Gastrocnemius medialis (tissue), 4 donors: ENCODE data around the gene WASL. TPM values are rescaled to one million over a fixed set of nuclear protein-coding genes. Genes with fewer than 3 reads are reported as not detected.

Experiments
- ATAC-seq, 2 donors: fragments of 150-250 bp; one replicate each; pipeline ENCODE4 v1.9.1; 2016
- DNase-seq, 2 donors: peaks; one replicate each; pipeline ENCODE4 v3.0.0-alpha.2; 2019
- H3K27ac ChIP-seq, 4 donors: fragments of 200-600 bp; sonication (generic); 1 replicate in 1 of 4; 2 replicates in 3 of 4; pipeline ENCODE4 v1.5.1; 2016 to 2018; ENCODE audit warnings: mild to moderate bottlenecking in 2 of 4, moderate library complexity in 1 of 4
- H3K27me3 ChIP-seq, 3 donors: fragments of 200-600 bp; sonication (generic) in 2 of 3; 1 replicate in 1 of 3; 2 replicates in 2 of 3; pipeline versions ENCODE4 v1.5.1 to v1.6.0; 2016 to 2019; ENCODE audit warnings: mild to moderate bottlenecking in 1 of 3, moderate library complexity in 1 of 3
- H3K36me3 ChIP-seq, 2 donors: fragments of 200-600 bp; sonication (generic) in 1 of 2; one replicate each; pipeline ENCODE4 v1.5.1; 2017 to 2018
- H3K4me1 ChIP-seq, 2 donors: fragments of 200-600 bp; sonication (generic) in 1 of 2; one replicate each; pipeline ENCODE4 v1.5.1; 2016 to 2017; ENCODE audit warnings: mild to moderate bottlenecking in 2 of 2
- H3K4me3 ChIP-seq, 4 donors: fragments of 200-600 bp; sonication (generic) in 3 of 4; 1 replicate in 1 of 4; 2 replicates in 3 of 4; pipeline ENCODE4 v1.5.1; 2016 to 2019; ENCODE audit warnings: mild to moderate bottlenecking in 2 of 4
- H3K9me3 ChIP-seq, 3 donors: fragments of 200-600 bp; sonication (generic) in 2 of 3; 1 replicate in 1 of 3; 2 replicates in 2 of 3; pipeline ENCODE4 v1.5.1; 2016 to 2019
- CTCF ChIP-seq, 5 experiments: fragments of 450-650 bp in 3 of 5; fragments of 200-600 bp in 2 of 5; sonication (generic) in 2 of 5; IDR thresholded peaks in 4 of 5; conservative IDR thresholded peaks in 1 of 5; 1 replicate in 4 of 5; 2 replicates in 1 of 5; pipeline ENCODE4 v1.5.1; 2016 to 2019; ENCODE audit warnings: antibody characterized with exemption in 5 of 5, mild to moderate bottlenecking in 3 of 5, moderate library complexity in 3 of 5
- POLR2A ChIP-seq, 2 donors: fragments of 450-650 bp; IDR thresholded peaks; one replicate each; pipeline ENCODE4 v1.6.1; 2017; ENCODE audit warnings: antibody characterized with exemption in 2 of 2, mild to moderate bottlenecking in 2 of 2, moderate library complexity in 2 of 2
- in situ Hi-C, 4 donors: fragments of 200-750 bp; cut with MboI; loops; one replicate each; pipeline versions ENCODE4 v1.15.0 to v1.8.0; 2017; ENCODE audit warnings: low sequenced_read_pairs in 4 of 4
- intact Hi-C: fragments of 100-400 bp; cut with DNase I; formaldehyde crosslinking; loops from one replicate; pipeline ENCODE4 v1.15.1; 2023; ENCODE audit warnings: low total_unique reads
- total RNA-seq, 4 donors: library from RNA; depleted of rRNA; stranded (reverse); fragments of >200 nt; gene quantifications; one replicate each; pipeline versions ENCODE4 v1.1.0 to v1.2.3, GENCODE V29; 2016

WASL gene
- total RNA-seq, 4 donors from 2014 or later: 29.0 to 40.4 (median 33.0) TPM

- ATAC-seq (no peak), DNase-seq (no peak)
- intact Hi-C loops: no loop called here
- in situ Hi-C loops: no loop called here
- H3K4me1 ChIP-seq: peaks cover 49 to 50% of the 10 kb centered on the region in 2 donors
- H3K4me3 ChIP-seq: no peak overlapping the region
- no peaks in the 10 kb centered on the region for H3K36me3 ChIP-seq
- H3K9me3 ChIP-seq: no peaks in the 10 kb centered on the region
- H3K27ac ChIP-seq: no peak overlapping the region
- H3K27me3 ChIP-seq: no peaks in the 10 kb centered on the region
- TF ChIP-seq CTCF (IDR thresholded peaks at IDR 0.05 in 4 of 5, conservative IDR thresholded peaks at IDR 0.05 in 1 of 5) (no peak), POLR2A (IDR thresholded peaks at IDR 0.05) (no peak)
Measured at GRCh38 chr7:123718773-123719172, 30.0 kb downstream of the WASL start.

DNA sequence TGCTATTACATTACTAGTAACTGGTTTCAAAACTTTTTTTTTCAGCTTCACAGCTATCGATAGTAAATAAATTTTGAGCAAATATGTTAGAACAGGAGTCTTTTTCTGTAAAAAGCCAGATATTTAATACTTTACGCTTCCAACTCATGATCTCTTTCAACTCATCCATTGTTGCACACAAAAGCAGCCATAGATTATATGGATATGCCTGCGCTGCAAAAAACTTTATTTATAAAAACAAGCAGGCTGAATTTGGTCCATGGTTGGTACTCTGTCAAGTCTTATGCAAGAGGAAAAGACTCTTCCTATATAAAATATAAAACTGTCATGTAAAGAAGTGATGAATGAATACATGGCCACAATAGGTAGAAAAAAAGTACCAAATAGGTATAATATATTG is 31.1 kb downstream of the WASL start:
- no peak for DNase-seq
- Histone ChIP-seq H3K27ac (no peak overlapping the region), H3K36me3 (no peaks in the 10 kb centered on the region), H3K27me3 (no peaks in the 10 kb centered on the region), H3K4me1 (peaks cover 38 to 39% of the 10 kb centered on the region in 2 donors), H3K9me3 (no peaks in the 10 kb centered on the region), H3K4me3 (no peak overlapping the region)
- no peak for TF ChIP-seq CTCF (IDR thresholded peaks at IDR 0.05 in 4 of 5, conservative IDR thresholded peaks at IDR 0.05 in 1 of 5)
- TF ChIP-seq POLR2A (IDR thresholded peaks at IDR 0.05): no peak
- intact Hi-C loops: no loop called here
- ATAC-seq: no peak
- in situ Hi-C loops: no loop called here

GRCh38 chr7:123716877-123717276 is 31.9 kb downstream of the WASL start:
- H3K4me1 ChIP-seq: peaks cover 40 to 43% of the 10 kb centered on the region in 2 donors
- in situ Hi-C loops: no loop called here

GRCh38 chr7:123715799-123716198 is 33.0 kb downstream of the WASL start:
- Histone ChIP-seq H3K4me3 (no peak overlapping the region), H3K27me3 (no peaks in the 10 kb centered on the region), H3K9me3 (no peaks in the 10 kb centered on the region), H3K27ac (no peak overlapping the region), H3K36me3 (no peaks in the 10 kb centered on the region), H3K4me1 (peaks cover 33 to 45% of the 10 kb centered on the region in 2 donors)
- intact Hi-C loops (no loop called here), in situ Hi-C loops (no loop called here)
- TF ChIP-seq CTCF (IDR thresholded peaks at IDR 0.05 in 4 of 5, conservative IDR thresholded peaks at IDR 0.05 in 1 of 5): no peak
- no peak for TF ChIP-seq POLR2A (IDR thresholded peaks at IDR 0.05)
- ATAC-seq: no peak
- DNase-seq: no peak

More at GRCh38 chr7:123716877-123717276, 31.9 kb downstream of the WASL start:
- TF ChIP-seq CTCF (IDR thresholded peaks at IDR 0.05 in 4 of 5, conservative IDR thresholded peaks at IDR 0.05 in 1 of 5) (no peak), POLR2A (IDR thresholded peaks at IDR 0.05) (no peak)
- H3K36me3 ChIP-seq: no peaks in the 10 kb centered on the region
- H3K4me3 ChIP-seq: no peak overlapping the region
- no peak overlapping the region for H3K27ac ChIP-seq
- H3K27me3 ChIP-seq: no peaks in the 10 kb centered on the region
- DNase-seq (no peak), ATAC-seq (no peak)
- intact Hi-C loops: no loop called here
- no peaks in the 10 kb centered on the region for H3K9me3 ChIP-seq

DNA sequence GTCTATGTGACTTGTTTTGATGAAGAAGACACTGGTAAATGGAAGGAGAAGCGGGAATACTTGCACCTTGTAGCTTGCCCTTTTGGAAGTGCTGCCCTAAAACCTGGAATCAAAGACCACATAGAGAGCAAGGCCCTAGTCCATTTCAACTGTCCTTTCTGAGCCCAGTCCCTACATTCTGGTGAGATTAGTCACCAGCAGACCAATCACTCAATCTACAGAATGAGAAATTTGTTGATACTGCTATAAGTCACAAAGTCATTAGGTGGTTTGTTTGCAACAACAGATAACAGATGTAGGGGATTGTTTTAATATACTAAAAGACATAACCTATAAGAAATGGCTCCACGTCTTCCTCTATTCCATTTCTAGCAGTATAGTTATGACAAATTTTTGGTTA is 33.6 kb downstream of the WASL start:
- in situ Hi-C loops (no loop called here), intact Hi-C loops (no loop called here)
- ATAC-seq: no peak
- Histone ChIP-seq H3K36me3 (no peaks in the 10 kb centered on the region), H3K27me3 (no peaks in the 10 kb centered on the region), H3K4me3 (no peak overlapping the region), H3K4me1 (peaks cover 31 to 45% of the 10 kb centered on the region in 2 donors), H3K9me3 (no peaks in the 10 kb centered on the region), H3K27ac (no peak overlapping the region)
- TF ChIP-seq CTCF (IDR thresholded peaks at IDR 0.05 in 4 of 5, conservative IDR thresholded peaks at IDR 0.05 in 1 of 5): no peak
- no peak for TF ChIP-seq POLR2A (IDR thresholded peaks at IDR 0.05)
- no peak for DNase-seq
